ENCODE data around the gene HHEX.

HHEX gene

DNA sequence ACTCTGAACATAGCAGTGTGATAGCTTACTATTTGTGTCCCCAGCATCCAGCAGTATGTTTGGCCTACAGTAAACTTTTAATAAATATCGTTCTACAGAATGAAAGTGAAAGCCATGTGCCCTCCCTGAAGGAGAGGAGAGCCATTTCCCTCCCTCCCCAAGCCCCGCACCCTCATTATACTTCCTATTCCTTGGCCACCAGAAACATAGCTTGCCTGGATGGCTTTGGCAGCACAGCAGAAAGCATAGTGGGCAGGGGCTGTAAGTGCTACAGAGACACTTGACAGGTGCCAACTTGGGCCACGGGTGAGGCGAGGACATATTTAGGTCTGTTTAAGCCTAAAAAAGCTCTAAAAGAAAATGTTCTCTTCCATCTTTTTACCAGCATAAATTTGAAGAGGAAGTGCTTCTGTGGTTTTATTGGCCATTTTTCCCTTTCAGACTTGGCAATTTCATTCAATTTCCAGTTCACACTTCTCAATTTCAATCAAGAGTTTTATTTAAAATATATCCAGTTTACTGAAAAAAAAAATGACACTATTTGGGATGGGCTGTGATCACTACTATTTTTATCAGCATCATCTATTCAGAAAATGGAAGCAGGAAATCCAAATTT lies 12.7 kb downstream of the HHEX start:
- Histone ChIP-seq H3K36me3 (ENCODE audit: control insufficient read depth in 2 of 2, insufficient read depth in 2 of 2, low read length in 2 of 2) (no peaks in the 10 kb centered on the region), H3K4me1 (ENCODE audit: control insufficient read depth in 2 of 2, insufficient read depth in 2 of 2, low read length in 2 of 2) (peaks cover 2% of the 10 kb centered on the region in 2 donors), H3K9ac (ENCODE audit: low read depth in 1 of 2, low read length in 2 of 2) (no peak overlapping the region), H3K9me3 (ENCODE audit: control insufficient read depth in 2 of 2, low read length in 2 of 2) (no peaks in the 10 kb centered on the region), H3K27me3 (ENCODE audit: control insufficient read depth in 2 of 2, insufficient read depth in 2 of 2, low read length in 2 of 2) (peaks cover 8 to 14% of the 10 kb centered on the region in 2 donors), H3K4me3 (ENCODE audit: low read length in 2 of 2) (no peak overlapping the region), H3K27ac (ENCODE audit: low read depth in 2 of 2, low read length in 2 of 2) (no peak overlapping the region)

- Histone ChIP-seq H3K27me3 (ENCODE audit: control insufficient read depth in 2 of 2, insufficient read depth in 2 of 2, low read length in 2 of 2) (no peaks in the 10 kb centered on the region), H3K4me3 (ENCODE audit: low read length in 2 of 2) (no peak overlapping the region), H3K9me3 (ENCODE audit: control insufficient read depth in 2 of 2, low read length in 2 of 2) (no peaks in the 10 kb centered on the region)
Observed at GRCh38 chr10:92712016-92712889, 22.5 kb downstream of the HHEX start.

GRCh38 chr10:92714152-92714845 lies 24.5 kb downstream of the HHEX start:
- Histone ChIP-seq H3K27me3 (ENCODE audit: control insufficient read depth in 2 of 2, insufficient read depth in 2 of 2, low read length in 2 of 2) (no peaks in the 10 kb centered on the region), H3K9me3 (ENCODE audit: control insufficient read depth in 2 of 2, low read length in 2 of 2) (no peaks in the 10 kb centered on the region), H3K27ac (ENCODE audit: low read depth in 2 of 2, low read length in 2 of 2) (no peak overlapping the region), H3K9ac (ENCODE audit: low read depth in 1 of 2, low read length in 2 of 2) (no peak overlapping the region), H3K4me3 (ENCODE audit: low read length in 2 of 2) (no peak overlapping the region), H3K36me3 (ENCODE audit: control insufficient read depth in 2 of 2, insufficient read depth in 2 of 2, low read length in 2 of 2) (no peaks in the 10 kb centered on the region), H3K4me1 (ENCODE audit: control insufficient read depth in 2 of 2, insufficient read depth in 2 of 2, low read length in 2 of 2) (no peaks in the 10 kb centered on the region)

More at GRCh38 chr10:92712016-92712889, 22.5 kb downstream of the HHEX start:
- Histone ChIP-seq H3K36me3 (ENCODE audit: control insufficient read depth in 2 of 2, insufficient read depth in 2 of 2, low read length in 2 of 2) (no peaks in the 10 kb centered on the region), H3K9ac (ENCODE audit: low read depth in 1 of 2, low read length in 2 of 2) (no peak overlapping the region), H3K27ac (ENCODE audit: low read depth in 2 of 2, low read length in 2 of 2) (no peak overlapping the region), H3K4me1 (ENCODE audit: control insufficient read depth in 2 of 2, insufficient read depth in 2 of 2, low read length in 2 of 2) (no peaks in the 10 kb centered on the region)

DNA sequence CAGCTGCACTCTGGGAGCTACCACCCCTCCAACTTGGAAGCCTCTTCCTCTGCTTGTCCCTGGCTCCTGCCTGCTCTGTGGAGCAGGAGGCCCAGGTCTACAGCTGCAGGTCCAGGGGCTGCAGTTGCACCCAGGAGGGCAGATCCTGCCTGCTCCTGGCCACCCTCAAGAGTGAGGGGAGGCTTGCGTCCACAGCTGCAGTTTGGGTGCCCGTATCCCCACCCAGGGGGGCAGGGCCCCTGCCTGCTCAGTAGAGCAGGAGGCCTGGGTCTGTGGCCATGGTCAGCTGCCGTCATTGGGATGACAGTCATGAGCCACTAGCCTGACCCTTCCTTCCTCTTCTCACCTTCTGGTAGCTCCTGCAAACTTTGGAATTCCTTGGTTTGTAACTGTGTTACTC lies 25.1 kb downstream of the HHEX start:
- Histone ChIP-seq H3K4me1 (ENCODE audit: control insufficient read depth in 2 of 2, insufficient read depth in 2 of 2, low read length in 2 of 2) (no peaks in the 10 kb centered on the region), H3K9ac (ENCODE audit: low read depth in 1 of 2, low read length in 2 of 2) (no peak overlapping the region), H3K36me3 (ENCODE audit: control insufficient read depth in 2 of 2, insufficient read depth in 2 of 2, low read length in 2 of 2) (no peaks in the 10 kb centered on the region), H3K27ac (ENCODE audit: low read depth in 2 of 2, low read length in 2 of 2) (no peak overlapping the region), H3K4me3 (ENCODE audit: low read length in 2 of 2) (no peak overlapping the region), H3K27me3 (ENCODE audit: control insufficient read depth in 2 of 2, insufficient read depth in 2 of 2, low read length in 2 of 2) (no peaks in the 10 kb centered on the region), H3K9me3 (ENCODE audit: control insufficient read depth in 2 of 2, low read length in 2 of 2) (no peaks in the 10 kb centered on the region)

- H3K4me3 ChIP-seq (ENCODE audit: low read length in 2 of 2): no peak overlapping the region
- H3K9me3 ChIP-seq (ENCODE audit: control insufficient read depth in 2 of 2, low read length in 2 of 2): no peaks in the 10 kb centered on the region
- H3K4me1 ChIP-seq (ENCODE audit: control insufficient read depth in 2 of 2, insufficient read depth in 2 of 2, low read length in 2 of 2): no peaks in the 10 kb centered on the region
- H3K36me3 ChIP-seq (ENCODE audit: control insufficient read depth in 2 of 2, insufficient read depth in 2 of 2, low read length in 2 of 2): no peaks in the 10 kb centered on the region
- H3K9ac ChIP-seq (ENCODE audit: low read depth in 1 of 2, low read length in 2 of 2): no peak overlapping the region
- peaks cover 0 to 4% of the 10 kb centered on the region in 2 donors for H3K27me3 ChIP-seq (ENCODE audit: control insufficient read depth in 2 of 2, insufficient read depth in 2 of 2, low read length in 2 of 2)
- H3K27ac ChIP-seq (ENCODE audit: low read depth in 2 of 2, low read length in 2 of 2): no peak overlapping the region
Observed at GRCh38 chr10:92719991-92720830, 30.5 kb downstream of the HHEX start.

- H3K9me3 ChIP-seq (ENCODE audit: control insufficient read depth in 2 of 2, low read length in 2 of 2): no peaks in the 10 kb centered on the region
- H3K27me3 ChIP-seq (ENCODE audit: control insufficient read depth in 2 of 2, insufficient read depth in 2 of 2, low read length in 2 of 2): peaks cover 0 to 4% of the 10 kb centered on the region in 2 donors
- H3K4me3 ChIP-seq (ENCODE audit: low read length in 2 of 2): no peak overlapping the region
- H3K27ac ChIP-seq (ENCODE audit: low read depth in 2 of 2, low read length in 2 of 2): no peak overlapping the region
- no peak overlapping the region for H3K9ac ChIP-seq (ENCODE audit: low read depth in 1 of 2, low read length in 2 of 2)
- no peaks in the 10 kb centered on the region for H3K4me1 ChIP-seq (ENCODE audit: control insufficient read depth in 2 of 2, insufficient read depth in 2 of 2, low read length in 2 of 2)
- no peaks in the 10 kb centered on the region for H3K36me3 ChIP-seq (ENCODE audit: control insufficient read depth in 2 of 2, insufficient read depth in 2 of 2, low read length in 2 of 2)
Observed at GRCh38 chr10:92720831-92721165, 31.0 kb downstream of the HHEX start.

GRCh38 chr10:92722349-92722748 lies 32.6 kb downstream of the HHEX start:
- H3K4me1 ChIP-seq (ENCODE audit: control insufficient read depth in 2 of 2, insufficient read depth in 2 of 2, low read length in 2 of 2): no peaks in the 10 kb centered on the region
- H3K9me3 ChIP-seq (ENCODE audit: control insufficient read depth in 2 of 2, low read length in 2 of 2): no peaks in the 10 kb centered on the region
- no peak overlapping the region for H3K27ac ChIP-seq (ENCODE audit: low read depth in 2 of 2, low read length in 2 of 2)
- no peaks in the 10 kb centered on the region for H3K36me3 ChIP-seq (ENCODE audit: control insufficient read depth in 2 of 2, insufficient read depth in 2 of 2, low read length in 2 of 2)
- no peak overlapping the region for H3K9ac ChIP-seq (ENCODE audit: low read depth in 1 of 2, low read length in 2 of 2)
- H3K4me3 ChIP-seq (ENCODE audit: low read length in 2 of 2): no peak overlapping the region
- peaks cover 0 to 4% of the 10 kb centered on the region in 2 donors for H3K27me3 ChIP-seq (ENCODE audit: control insufficient read depth in 2 of 2, insufficient read depth in 2 of 2, low read length in 2 of 2)

DNA sequence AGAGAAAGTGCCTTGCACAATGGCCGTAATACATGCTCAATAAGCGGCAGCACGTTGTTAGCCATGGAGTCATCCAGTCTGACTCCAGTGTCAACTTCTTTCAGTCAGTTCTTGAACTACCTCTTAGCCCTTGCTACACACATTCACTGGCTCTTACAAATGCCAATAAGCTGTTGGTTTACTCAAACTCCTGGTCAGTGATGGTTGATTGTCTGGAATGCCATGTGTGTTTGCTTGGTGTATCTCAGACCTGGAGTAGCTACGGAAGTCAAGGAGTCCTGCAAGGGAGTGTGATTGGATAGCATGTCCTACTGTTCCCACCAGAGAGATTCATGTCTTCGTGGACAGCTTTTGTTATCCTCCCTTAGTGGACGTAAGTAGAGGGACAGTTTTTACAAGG lies 37.4 kb downstream of the HHEX start:
- peaks cover 0 to 6% of the 10 kb centered on the region in 2 donors for H3K27me3 ChIP-seq (ENCODE audit: control insufficient read depth in 2 of 2, insufficient read depth in 2 of 2, low read length in 2 of 2)
- no peaks in the 10 kb centered on the region for H3K9me3 ChIP-seq (ENCODE audit: control insufficient read depth in 2 of 2, low read length in 2 of 2)
- no peak overlapping the region for H3K27ac ChIP-seq (ENCODE audit: low read depth in 2 of 2, low read length in 2 of 2)
- no peaks in the 10 kb centered on the region for H3K36me3 ChIP-seq (ENCODE audit: control insufficient read depth in 2 of 2, insufficient read depth in 2 of 2, low read length in 2 of 2)
- no peak overlapping the region for H3K9ac ChIP-seq (ENCODE audit: low read depth in 1 of 2, low read length in 2 of 2)
- H3K4me1 ChIP-seq (ENCODE audit: control insufficient read depth in 2 of 2, insufficient read depth in 2 of 2, low read length in 2 of 2): no peaks in the 10 kb centered on the region
- no peak overlapping the region for H3K4me3 ChIP-seq (ENCODE audit: low read length in 2 of 2)

DNA sequence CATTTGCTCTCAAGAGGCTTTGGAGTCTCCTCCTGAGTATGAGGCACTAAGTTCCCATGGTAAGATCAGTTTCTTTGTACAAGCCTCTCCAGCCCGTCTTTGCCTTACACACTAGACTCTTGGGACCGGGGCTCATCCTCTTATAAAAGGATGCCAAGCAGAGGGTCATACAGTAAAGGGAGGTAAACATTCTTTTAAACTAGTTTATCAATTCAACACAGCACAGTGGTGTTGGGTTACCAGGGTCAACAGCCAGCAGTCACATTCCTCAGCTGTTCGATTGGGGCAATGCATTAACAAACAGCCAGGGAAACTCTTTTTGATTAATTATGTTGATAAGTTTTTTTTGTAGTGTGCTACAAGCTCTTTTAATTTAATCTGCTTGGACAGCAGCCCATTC lies 37.8 kb downstream of the HHEX start:
- peaks cover 0 to 5% of the 10 kb centered on the region in 2 donors for H3K27me3 ChIP-seq (ENCODE audit: control insufficient read depth in 2 of 2, insufficient read depth in 2 of 2, low read length in 2 of 2)
- no peaks in the 10 kb centered on the region for H3K9me3 ChIP-seq (ENCODE audit: control insufficient read depth in 2 of 2, low read length in 2 of 2)
- no peak overlapping the region for H3K4me3 ChIP-seq (ENCODE audit: low read length in 2 of 2)
- no peak overlapping the region for H3K27ac ChIP-seq (ENCODE audit: low read depth in 2 of 2, low read length in 2 of 2)
- H3K9ac ChIP-seq (ENCODE audit: low read depth in 1 of 2, low read length in 2 of 2): no peak overlapping the region
- no peaks in the 10 kb centered on the region for H3K4me1 ChIP-seq (ENCODE audit: control insufficient read depth in 2 of 2, insufficient read depth in 2 of 2, low read length in 2 of 2)
- no peaks in the 10 kb centered on the region for H3K36me3 ChIP-seq (ENCODE audit: control insufficient read depth in 2 of 2, insufficient read depth in 2 of 2, low read length in 2 of 2)
